Measurements from ENCODE around the gene HDAC8. TPM values are rescaled to one million over a fixed set of nuclear protein-coding genes. Genes with fewer than 3 reads are reported as not detected.

The HDAC8 gene
- total and polyA plus RNA-seq, 9 of the 15 experiments (the other 6 are each of a cell fraction or from before 2014, with no cell fraction given): 18.9 to 53.8 (median 28.7) TPM

GRCh38 chrX:72470532-72471223, 102.0 kb downstream of the HDAC8 start (continued):
- TF ChIP-seq HNRNPK (IDR thresholded peaks at IDR 0.05; ENCODE audit: low read depth, low read length, poor library complexity, severe bottlenecking): no peak
- TF ChIP-seq ZC3H4 (CRISPR knock-in tag; IDR thresholded peaks at IDR 0.05; ENCODE audit: borderline replicate concordance): no peak
- TF ChIP-seq ZNF408 (CRISPR knock-in tag; IDR thresholded peaks at IDR 0.05; ENCODE audit: low read depth): no peak
- TF ChIP-seq MTA3 (IDR thresholded peaks at IDR 0.05; ENCODE audit: borderline replicate concordance): no peak
- TF ChIP-seq, protein P1, sequence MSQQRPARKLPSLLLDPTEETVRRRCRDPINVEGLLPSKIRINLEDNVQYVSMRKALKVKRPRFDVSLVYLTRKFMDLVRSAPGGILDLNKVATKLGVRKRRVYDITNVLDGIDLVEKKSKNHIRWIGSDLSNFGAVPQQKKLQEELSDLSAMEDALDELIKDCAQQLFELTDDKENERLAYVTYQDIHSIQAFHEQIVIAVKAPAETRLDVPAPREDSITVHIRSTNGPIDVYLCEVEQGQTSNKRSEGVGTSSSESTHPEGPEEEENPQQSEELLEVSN (IDR thresholded peaks at IDR 0.05; ENCODE audit: borderline replicate concordance in 1 of 2, extremely low read depth in 1 of 2, insufficient read depth in 1 of 2, insufficient read length in 1 of 2, low read depth in 1 of 2, low read length in 1 of 2, poor library complexity in 1 of 2, severe bottlenecking in 1 of 2): no peak
- no peak for TF ChIP-seq PRDM10 (IDR thresholded peaks at IDR 0.05; ENCODE audit: partially characterized antibody)
- TF ChIP-seq NELFE (IDR thresholded peaks at IDR 0.05; ENCODE audit: insufficient read depth, insufficient read length): no peak
- no peak for TF ChIP-seq ZNF589 (CRISPR knock-in tag; IDR thresholded peaks at IDR 0.05; ENCODE audit: low read depth)
- no peak for TF ChIP-seq E2F8 (IDR thresholded peaks at IDR 0.05; ENCODE audit: low read depth, partially characterized antibody)
- no peak for TF ChIP-seq HNRNPL (IDR thresholded peaks at IDR 0.05; ENCODE audit: low read depth, low read length)
- TF ChIP-seq ZNF224 (CRISPR knock-in tag; IDR thresholded peaks at IDR 0.05): no peak
- TF ChIP-seq, protein P2, sequence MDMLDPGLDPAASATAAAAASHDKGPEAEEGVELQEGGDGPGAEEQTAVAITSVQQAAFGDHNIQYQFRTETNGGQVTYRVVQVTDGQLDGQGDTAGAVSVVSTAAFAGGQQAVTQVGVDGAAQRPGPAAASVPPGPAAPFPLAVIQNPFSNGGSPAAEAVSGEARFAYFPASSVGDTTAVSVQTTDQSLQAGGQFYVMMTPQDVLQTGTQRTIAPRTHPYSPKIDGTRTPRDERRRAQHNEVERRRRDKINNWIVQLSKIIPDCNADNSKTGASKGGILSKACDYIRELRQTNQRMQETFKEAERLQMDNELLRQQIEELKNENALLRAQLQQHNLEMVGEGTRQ (CRISPR knock-in tag; IDR thresholded peaks at IDR 0.05): no peak
- no peak for TF ChIP-seq FOXJ2 (tag; IDR thresholded peaks at IDR 0.05)
- TF ChIP-seq, protein P3, sequence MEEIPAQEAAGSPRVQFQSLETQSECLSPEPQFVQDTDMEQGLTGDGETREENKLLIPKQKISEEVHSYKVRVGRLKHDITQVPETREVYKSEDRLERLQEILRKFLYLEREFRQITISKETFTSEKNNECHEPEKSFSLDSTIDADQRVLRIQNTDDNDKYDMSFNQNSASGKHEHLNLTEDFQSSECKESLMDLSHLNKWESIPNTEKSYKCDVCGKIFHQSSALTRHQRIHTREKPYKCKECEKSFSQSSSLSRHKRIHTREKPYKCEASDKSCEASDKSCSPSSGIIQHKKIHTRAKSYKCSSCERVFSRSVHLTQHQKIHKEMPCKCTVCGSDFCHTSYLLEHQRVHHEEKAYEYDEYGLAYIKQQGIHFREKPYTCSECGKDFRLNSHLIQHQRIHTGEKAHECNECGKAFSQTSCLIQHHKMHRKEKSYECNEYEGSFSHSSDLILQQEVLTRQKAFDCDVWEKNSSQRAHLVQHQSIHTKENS (CRISPR knock-in tag; IDR thresholded peaks at IDR 0.05): no peak
- TF ChIP-seq ZFPM2 (CRISPR knock-in tag; IDR thresholded peaks at IDR 0.05): no peak
